Neural crest cell (in vitro differentiated cells): Measurements from ENCODE around the gene YAP1. TPM values are rescaled to one million over a fixed set of nuclear protein-coding genes. Genes with fewer than 3 reads are reported as not detected.

Experiments
- DNase-seq: peaks from one replicate; pipeline ENCODE4 v3.0.0; 2021; ENCODE audit warnings: low read depth, mixed read lengths, low spot score
- H3K27ac Mint-ChIP-seq: one replicate; pipeline ENCODE4 v1.8.0; 2021; ENCODE audit warnings: mild to moderate bottlenecking, mixed read lengths; ENCODE audit not compliant: unreplicated experiment
- H3K27me3 Mint-ChIP-seq: 2 replicates; pipeline ENCODE4 v1.8.0; 2021; ENCODE audit warnings: low read depth, mild to moderate bottlenecking, mixed read lengths
- H3K36me3 Mint-ChIP-seq: 2 replicates; pipeline ENCODE4 v1.8.0; 2021; ENCODE audit warnings: low read depth, mild to moderate bottlenecking, mixed read lengths
- H3K4me1 Mint-ChIP-seq: 2 replicates; pipeline ENCODE4 v1.8.0; 2021; ENCODE audit warnings: mixed read lengths
- H3K4me3 Mint-ChIP-seq: one replicate; pipeline ENCODE4 v1.8.0; 2021; ENCODE audit warnings: mild to moderate bottlenecking, mixed read lengths
- H3K9me3 Mint-ChIP-seq: 2 replicates; pipeline ENCODE4 v1.8.0; 2021; ENCODE audit warnings: mixed read lengths
- total RNA-seq: library from RNA; stranded (reverse); gene quantifications from 2 replicates; pipeline ENCODE4 v1.2.1, GENCODE V29; 2021
- TF ChIP-seq, protein P1 (sequence below): fragments of 200-600 bp; sonication (generic); conservative IDR thresholded peaks from 2 replicates; pipeline ENCODE4 v1.5.0; 2021; ENCODE audit warnings: antibody characterized with exemption, mild to moderate bottlenecking

The YAP1 gene
- total RNA-seq, 1 donor from 2014 or later: 142 TPM

DNA sequence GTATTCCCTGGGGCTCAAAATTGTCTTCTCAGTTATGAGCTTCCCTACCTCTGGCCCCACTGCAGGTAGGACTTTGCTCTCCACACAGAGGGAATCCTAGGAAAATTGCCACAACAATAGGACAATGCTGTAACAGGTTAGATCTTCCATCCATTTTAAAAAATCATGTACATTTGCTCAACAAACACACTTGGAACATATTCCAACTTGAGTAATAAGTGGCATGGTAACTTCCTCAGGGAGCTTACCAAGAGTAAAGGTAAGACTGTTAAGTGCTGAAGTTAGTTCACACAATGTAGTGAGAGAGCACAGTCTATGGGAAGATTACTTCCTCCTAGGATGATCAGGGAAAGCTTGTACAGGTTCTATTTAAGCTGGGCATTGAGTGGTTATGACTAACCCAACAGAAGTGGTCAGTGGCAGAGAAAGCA is 128.2 kb downstream of the YAP1 start:
- peaks cover 4% of the 10 kb centered on the region for H3K9me3 Mint-ChIP-seq
- no peak overlapping the region for H3K27ac Mint-ChIP-seq
- peaks cover 21% of the 10 kb centered on the region for H3K4me1 Mint-ChIP-seq

DNA sequence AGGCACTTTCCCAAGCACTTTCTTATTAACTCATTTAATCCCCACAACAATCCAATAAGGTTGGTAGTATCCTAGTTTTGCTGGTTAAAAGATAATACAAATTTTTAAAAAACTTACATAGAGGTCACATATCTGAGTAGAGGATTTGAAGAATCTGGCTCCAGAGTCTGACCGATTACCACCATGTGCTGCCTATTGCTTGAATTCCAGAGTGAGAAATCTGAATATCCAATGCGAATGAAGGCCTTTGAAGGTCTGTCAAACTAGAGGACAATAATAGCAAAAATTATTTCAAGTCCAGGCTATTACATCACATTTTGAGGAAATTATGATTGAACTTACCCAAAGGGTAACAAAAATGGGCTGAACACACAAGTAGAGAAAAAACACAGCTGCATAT is 129.2 kb downstream of the YAP1 start:
- no peak overlapping the region for H3K4me3 Mint-ChIP-seq

More for the DNA sequence above, 128.2 kb downstream of the YAP1 start:
- Mint-ChIP-seq H3K27me3 (no peaks in the 10 kb centered on the region), H3K36me3 (peaks cover 8% of the 10 kb centered on the region), H3K4me3 (no peak overlapping the region)
- DNase-seq: no peak
- TF ChIP-seq, protein P1, sequence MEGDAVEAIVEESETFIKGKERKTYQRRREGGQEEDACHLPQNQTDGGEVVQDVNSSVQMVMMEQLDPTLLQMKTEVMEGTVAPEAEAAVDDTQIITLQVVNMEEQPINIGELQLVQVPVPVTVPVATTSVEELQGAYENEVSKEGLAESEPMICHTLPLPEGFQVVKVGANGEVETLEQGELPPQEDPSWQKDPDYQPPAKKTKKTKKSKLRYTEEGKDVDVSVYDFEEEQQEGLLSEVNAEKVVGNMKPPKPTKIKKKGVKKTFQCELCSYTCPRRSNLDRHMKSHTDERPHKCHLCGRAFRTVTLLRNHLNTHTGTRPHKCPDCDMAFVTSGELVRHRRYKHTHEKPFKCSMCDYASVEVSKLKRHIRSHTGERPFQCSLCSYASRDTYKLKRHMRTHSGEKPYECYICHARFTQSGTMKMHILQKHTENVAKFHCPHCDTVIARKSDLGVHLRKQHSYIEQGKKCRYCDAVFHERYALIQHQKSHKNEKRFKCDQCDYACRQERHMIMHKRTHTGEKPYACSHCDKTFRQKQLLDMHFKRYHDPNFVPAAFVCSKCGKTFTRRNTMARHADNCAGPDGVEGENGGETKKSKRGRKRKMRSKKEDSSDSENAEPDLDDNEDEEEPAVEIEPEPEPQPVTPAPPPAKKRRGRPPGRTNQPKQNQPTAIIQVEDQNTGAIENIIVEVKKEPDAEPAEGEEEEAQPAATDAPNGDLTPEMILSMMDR: no peak

DNA sequence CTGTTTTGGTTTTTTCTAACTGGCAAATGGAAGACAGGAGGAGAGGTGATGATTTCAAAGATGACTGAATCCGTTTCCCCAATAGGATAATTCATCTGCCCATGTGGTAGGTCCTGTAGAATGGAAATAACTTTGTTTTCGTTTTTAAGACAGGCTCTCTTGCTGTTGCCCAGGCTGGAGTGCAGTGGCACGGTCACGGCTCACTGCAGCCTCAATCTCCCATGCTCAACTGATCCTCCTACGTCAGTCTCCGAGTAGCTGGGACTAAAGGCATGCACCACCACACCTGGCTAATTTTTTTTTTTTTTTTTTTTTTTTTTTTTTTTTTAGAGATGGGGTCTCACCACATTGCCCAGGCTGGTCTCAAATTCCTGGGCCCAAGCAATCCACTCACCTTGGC is 129.7 kb downstream of the YAP1 start:
- no peak overlapping the region for H3K4me3 Mint-ChIP-seq

More for the DNA sequence above, 129.2 kb downstream of the YAP1 start:
- DNase-seq: no peak
- no peaks in the 10 kb centered on the region for H3K27me3 Mint-ChIP-seq
- TF ChIP-seq, protein P1: no peak
- peaks cover 4% of the 10 kb centered on the region for H3K9me3 Mint-ChIP-seq
- H3K4me1 Mint-ChIP-seq: peaks cover 21% of the 10 kb centered on the region
- H3K36me3 Mint-ChIP-seq: peaks cover 6% of the 10 kb centered on the region
- no peak overlapping the region for H3K27ac Mint-ChIP-seq

DNA sequence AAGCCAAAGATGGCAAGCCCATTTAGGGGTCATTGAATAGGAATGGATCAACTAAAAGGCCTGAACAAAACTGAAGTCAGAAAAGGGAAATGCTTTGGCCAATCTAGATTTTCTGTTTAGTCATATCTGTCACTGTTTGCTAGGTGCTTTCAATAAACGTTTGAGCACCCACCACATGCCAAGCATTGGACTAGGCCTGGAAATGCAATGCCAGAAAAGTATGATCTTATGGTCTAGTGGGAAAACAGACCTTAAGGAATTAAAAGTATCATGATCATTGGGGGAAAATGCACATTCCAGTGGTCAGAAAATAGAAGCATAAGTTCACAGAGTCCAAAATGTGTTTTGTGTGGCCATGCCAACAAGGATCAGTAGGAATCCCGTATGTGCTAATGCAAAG is 130.3 kb downstream of the YAP1 start:
- no peaks in the 10 kb centered on the region for H3K36me3 Mint-ChIP-seq
- H3K27me3 Mint-ChIP-seq: no peaks in the 10 kb centered on the region
- TF ChIP-seq, protein P1: no peak
- H3K4me3 Mint-ChIP-seq: peak overlapping the region; percentile 35
- no peak for DNase-seq
- peaks cover 15% of the 10 kb centered on the region for H3K4me1 Mint-ChIP-seq
- H3K27ac Mint-ChIP-seq: no peak overlapping the region
- peaks cover 4% of the 10 kb centered on the region for H3K9me3 Mint-ChIP-seq

More for the DNA sequence above, 129.7 kb downstream of the YAP1 start:
- TF ChIP-seq, protein P1: no peak
- H3K36me3 Mint-ChIP-seq: peaks cover 3% of the 10 kb centered on the region
- no peak for DNase-seq
- no peak overlapping the region for H3K27ac Mint-ChIP-seq
- H3K4me1 Mint-ChIP-seq: peaks cover 20% of the 10 kb centered on the region
- H3K9me3 Mint-ChIP-seq: peaks cover 4% of the 10 kb centered on the region
- no peaks in the 10 kb centered on the region for H3K27me3 Mint-ChIP-seq

DNA sequence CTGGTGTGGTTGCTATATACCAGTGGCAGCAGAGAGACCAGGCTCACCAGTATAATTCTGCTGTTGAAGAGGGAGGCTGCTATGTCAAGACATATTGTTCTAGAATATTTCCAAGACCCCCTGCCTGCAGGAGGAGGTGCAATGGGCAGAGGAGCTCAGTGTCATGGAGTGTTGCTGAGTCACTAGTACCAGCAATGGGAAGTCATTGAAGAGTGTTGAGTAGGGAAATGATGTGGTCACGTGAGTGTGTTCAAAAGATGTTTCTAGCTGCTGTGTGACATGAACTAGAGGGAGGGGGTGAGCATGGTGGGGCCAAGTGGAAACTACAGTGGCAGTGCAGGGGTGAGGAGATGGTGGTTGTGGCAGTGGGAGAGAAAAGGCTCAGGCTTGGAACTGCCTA is 130.8 kb downstream of the YAP1 start:
- H3K4me3 Mint-ChIP-seq: peak overlapping the region; percentile 35
- no peaks in the 10 kb centered on the region for H3K36me3 Mint-ChIP-seq
- peaks cover 12% of the 10 kb centered on the region for H3K4me1 Mint-ChIP-seq
- peak overlapping the region; percentile 30 for H3K27ac Mint-ChIP-seq
- TF ChIP-seq, protein P1: no peak
- no peaks in the 10 kb centered on the region for H3K27me3 Mint-ChIP-seq
- peaks cover 4% of the 10 kb centered on the region for H3K9me3 Mint-ChIP-seq
- DNase-seq: no peak
